Trophoblast cell (in vitro differentiated cells and primary cell): ENCODE results near the gene PNMA6E.

Source experiments
- DNase-seq, 2 donors: peaks; one replicate each; pipeline ENCODE4 v3.0.0-alpha.2; 2016
- H2AFZ ChIP-seq: 2 replicates; pipeline ENCODE4 v1.6.1; 2013; ENCODE audit warnings: low read length, moderate library complexity, mild to moderate bottlenecking; ENCODE audit not compliant: insufficient read depth, poor library complexity
- H2AK5ac ChIP-seq: 2 replicates; pipeline ENCODE4 v1.6.1; 2013; ENCODE audit warnings: mild to moderate bottlenecking, low read length
- H2BK120ac ChIP-seq: 2 replicates; pipeline ENCODE4 v1.6.1; 2013; ENCODE audit warnings: low read length, mild to moderate bottlenecking, moderate library complexity; ENCODE audit not compliant: insufficient read depth, poor library complexity
- H2BK12ac ChIP-seq: 2 replicates; pipeline ENCODE4 v1.6.1; 2013; ENCODE audit warnings: mild to moderate bottlenecking, low read length, moderate library complexity
- H2BK5ac ChIP-seq: 2 replicates; pipeline ENCODE4 v1.6.1; 2013; ENCODE audit warnings: low read length, low read depth, moderate library complexity, mild to moderate bottlenecking; ENCODE audit not compliant: poor library complexity
- H3K14ac ChIP-seq: 2 replicates; pipeline ENCODE4 v1.6.1; 2013; ENCODE audit warnings: mild to moderate bottlenecking, low read length
- H3K18ac ChIP-seq: 2 replicates; pipeline ENCODE4 v1.6.1; 2013; ENCODE audit warnings: mild to moderate bottlenecking, low read length
- H3K23ac ChIP-seq: 2 replicates; pipeline ENCODE4 v1.6.1; 2013; ENCODE audit warnings: low read length
- H3K27ac ChIP-seq: 2 replicates; pipeline ENCODE4 v1.5.1; 2013; ENCODE audit warnings: low read depth, mild to moderate bottlenecking, inconsistent platforms, low read length, moderate library complexity
- H3K27me3 ChIP-seq: 2 replicates; pipeline ENCODE4 v1.6.1; 2013; ENCODE audit warnings: inconsistent platforms, mild to moderate bottlenecking, low read length, moderate library complexity; ENCODE audit not compliant: insufficient read depth
- H3K36me3 ChIP-seq, 2 experiments: 1 replicate in 1 of 2; 2 replicates in 1 of 2; pipeline ENCODE4 v1.6.1; 2013; ENCODE audit warnings: low read length in 2 of 2, mild to moderate bottlenecking in 2 of 2, moderate library complexity in 1 of 2; ENCODE audit not compliant: insufficient read depth in 2 of 2, control insufficient read depth in 1 of 2
- H3K4ac ChIP-seq: 2 replicates; pipeline ENCODE4 v1.6.1; 2013; ENCODE audit warnings: low read depth, mild to moderate bottlenecking, low read length, moderate library complexity
- H3K4me1 ChIP-seq, 2 experiments: 1 replicate in 1 of 2; 2 replicates in 1 of 2; pipeline ENCODE4 v1.6.1; 2013; ENCODE audit warnings: low read length in 2 of 2, mild to moderate bottlenecking in 2 of 2, moderate library complexity in 1 of 2; ENCODE audit not compliant: insufficient read depth in 2 of 2, control insufficient read depth in 1 of 2
- H3K4me2 ChIP-seq: 2 replicates; pipeline ENCODE4 v1.6.1; 2013; ENCODE audit warnings: inconsistent platforms, mild to moderate bottlenecking, low read length, moderate library complexity
- H3K4me3 ChIP-seq: 2 replicates; pipeline ENCODE4 v1.5.1; 2013; ENCODE audit warnings: mild to moderate bottlenecking, low read depth, low read length, inconsistent platforms
- H3K79me1 ChIP-seq: one replicate; pipeline ENCODE4 v1.6.1; 2013; ENCODE audit warnings: low read length
- H3K79me2 ChIP-seq: 2 replicates; pipeline ENCODE4 v1.6.1; 2013; ENCODE audit warnings: low read length, mild to moderate bottlenecking; ENCODE audit not compliant: control insufficient read depth, insufficient read depth, poor library complexity
- H3K9ac ChIP-seq: 2 replicates; pipeline ENCODE4 v1.6.1; 2013; ENCODE audit warnings: mild to moderate bottlenecking, low read length
- H3K9me3 ChIP-seq: 2 replicates; pipeline ENCODE4 v1.6.1; 2013; ENCODE audit warnings: low read depth, mild to moderate bottlenecking, control low read depth, inconsistent platforms, low read length; ENCODE audit not compliant: insufficient read depth
- H4K12ac ChIP-seq: 2 replicates; pipeline ENCODE4 v1.6.1; 2013; ENCODE audit warnings: low read depth, mild to moderate bottlenecking, low read length, moderate library complexity
- H4K8ac ChIP-seq: 2 replicates; pipeline ENCODE4 v1.6.1; 2013; ENCODE audit warnings: low read depth, mild to moderate bottlenecking, low read length, moderate library complexity
- H4K91ac ChIP-seq: one replicate; pipeline ENCODE4 v1.6.1; 2013; ENCODE audit warnings: low read depth, mild to moderate bottlenecking, low read length, moderate library complexity
- WGBS: extraction: QIAGEN DNeasy Blood & Tissue Kit; methylation state at CpG from one replicate; pipeline ENCODE4 v1.1.7; 2013; ENCODE audit warnings: missing lambda C conversion rate; ENCODE audit not compliant: insufficient read length, insufficient coverage; ENCODE audit errors: extremely low coverage; 5-methylcytosine and 5-hydroxymethylcytosine counted together

Gene PNMA6E

GRCh38 chrX:153411988-153412574 is 10.9 kb upstream of the PNMA6E start:
- Histone ChIP-seq H3K4ac (no peak overlapping the region), H4K91ac (no peak overlapping the region), H3K79me2 (no peaks in the 10 kb centered on the region), H3K14ac (no peak overlapping the region), H2BK5ac (no peak overlapping the region), H2BK12ac (no peak overlapping the region), H3K18ac (no peak overlapping the region), H2AFZ (no peak overlapping the region), H3K27me3 (no peaks in the 10 kb centered on the region), H2AK5ac (no peak overlapping the region), H4K12ac (no peak overlapping the region), H3K4me1 (peaks cover 13 to 17% of the 10 kb centered on the region in 2 experiments), H3K79me1 (peaks cover 1% of the 10 kb centered on the region), H3K4me3 (no peak overlapping the region), H3K36me3 (no peaks in the 10 kb centered on the region), H2BK120ac (no peak overlapping the region), H3K23ac (no peak overlapping the region), H3K9me3 (no peaks in the 10 kb centered on the region), H4K8ac (no peak overlapping the region), H3K27ac (no peak overlapping the region), H3K4me2 (peak overlapping the region; percentile 65), H3K9ac (no peak overlapping the region)
- DNase-seq: no peak
- no CpG with 5 or more reads among the region's 17 CpGs for WGBS

GRCh38 chrX:153411255-153411987 is 10.3 kb upstream of the PNMA6E start, which contains the start of gene ZFP92:
ZFP92 (plus strand) TSS chrX:153411472; CDS start chrX:153418323, 6,851 bp downstream.
- Histone ChIP-seq H3K14ac (no peak within 1 kb of the TSS), H3K4me3 (peak within 1 kb of the TSS; percentile 65), H3K9me3 (no peaks in the 10 kb centered on the region), H3K79me2 (no peaks in the 10 kb centered on the region), H3K9ac (no peak within 1 kb of the TSS), H3K36me3 (no peaks in the 10 kb centered on the region), H4K12ac (no peak within 1 kb of the TSS), H3K4me1 (peaks cover 13 to 17% of the 10 kb centered on the region in 2 experiments), H2AFZ (no peak within 1 kb of the TSS), H3K23ac (no peak within 1 kb of the TSS), H3K27me3 (no peaks in the 10 kb centered on the region), H3K27ac (no peak within 1 kb of the TSS), H2AK5ac (no peak within 1 kb of the TSS), H4K91ac (peak within 1 kb of the TSS; percentile 51), H2BK12ac (no peak within 1 kb of the TSS), H2BK120ac (no peak within 1 kb of the TSS), H3K4ac (no peak within 1 kb of the TSS), H3K79me1 (peaks cover 1% of the 10 kb centered on the region), H3K4me2 (peak within 1 kb of the TSS; percentile 65), H3K18ac (no peak within 1 kb of the TSS), H2BK5ac (no peak within 1 kb of the TSS), H4K8ac (peak within 1 kb of the TSS; percentile 70)
- DNase-seq: no peak
- WGBS: no CpG with 5 or more reads among the region's 75 CpGs

- WGBS: no CpG with 5 or more reads among the region's 12 CpGs
Measured at GRCh38 chrX:153410888-153411254, 9.7 kb upstream of the PNMA6E start.

GRCh38 chrX:153410373-153410772 is 9.2 kb upstream of the PNMA6E start:
- Histone ChIP-seq H2BK5ac (no peak overlapping the region), H3K4me1 (peaks cover 13 to 17% of the 10 kb centered on the region in 2 experiments), H3K79me1 (peaks cover 1% of the 10 kb centered on the region), H2AK5ac (no peak overlapping the region), H4K12ac (no peak overlapping the region), H4K8ac (no peak overlapping the region), H3K18ac (no peak overlapping the region), H3K79me2 (no peaks in the 10 kb centered on the region), H3K9ac (no peak overlapping the region), H3K23ac (no peak overlapping the region), H3K4me3 (no peak overlapping the region), H4K91ac (no peak overlapping the region), H3K4me2 (no peak overlapping the region), H2BK120ac (no peak overlapping the region), H2AFZ (no peak overlapping the region), H3K27ac (no peak overlapping the region), H3K9me3 (no peaks in the 10 kb centered on the region), H2BK12ac (no peak overlapping the region), H3K36me3 (no peaks in the 10 kb centered on the region), H3K4ac (no peak overlapping the region), H3K14ac (no peak overlapping the region), H3K27me3 (no peaks in the 10 kb centered on the region)
- no CpG with 5 or more reads among the region's 15 CpGs for WGBS
- no peak for DNase-seq

More at GRCh38 chrX:153410888-153411254, 9.7 kb upstream of the PNMA6E start:
- peak overlapping the region; percentile 5 for H4K91ac ChIP-seq
- H3K27me3 ChIP-seq: no peaks in the 10 kb centered on the region
- peak overlapping the region; percentile 65 for H3K4me3 ChIP-seq
- H2AFZ ChIP-seq: no peak overlapping the region
- H3K23ac ChIP-seq: no peak overlapping the region
- no peaks in the 10 kb centered on the region for H3K36me3 ChIP-seq
- H3K27ac ChIP-seq: no peak overlapping the region
- no peak overlapping the region for H3K18ac ChIP-seq
- H2BK12ac ChIP-seq: no peak overlapping the region
- no peak overlapping the region for H2BK5ac ChIP-seq
- peaks cover 1% of the 10 kb centered on the region for H3K79me1 ChIP-seq
- H4K8ac ChIP-seq: peak overlapping the region; percentile 70
- H2AK5ac ChIP-seq: no peak overlapping the region
- no peak overlapping the region for H2BK120ac ChIP-seq
- no peak overlapping the region for H4K12ac ChIP-seq
- peaks cover 13 to 17% of the 10 kb centered on the region in 2 experiments for H3K4me1 ChIP-seq
- no peak overlapping the region for H3K4ac ChIP-seq
- H3K9me3 ChIP-seq: no peaks in the 10 kb centered on the region
- DNase-seq: no peak
- no peaks in the 10 kb centered on the region for H3K79me2 ChIP-seq
- no peak overlapping the region for H3K9ac ChIP-seq
- H3K14ac ChIP-seq: no peak overlapping the region
- peak overlapping the region; percentile 65 for H3K4me2 ChIP-seq
